Stimulated activated CD4-positive, alpha-beta T cell treated with anti-CD3 and anti-CD28 coated beads, Interleukin-1b, Interleukin-23, amount 100 ng/mL, for 24 hours (primary cell): ENCODE measurements around the gene CMAS.
"Not testable (repeated sequence)": the region's sequence is repeated elsewhere in the genome, so short reads cannot be mapped to it uniquely, and the experiment has no call there.

Experiments used
- DNase-seq, 4 experiments: peaks; one replicate each; pipeline ENCODE4 v3.0.0-alpha.2; 2020; ENCODE audit warnings: low read depth in 4 of 4, low spot score in 1 of 4

CMAS gene

DNA sequence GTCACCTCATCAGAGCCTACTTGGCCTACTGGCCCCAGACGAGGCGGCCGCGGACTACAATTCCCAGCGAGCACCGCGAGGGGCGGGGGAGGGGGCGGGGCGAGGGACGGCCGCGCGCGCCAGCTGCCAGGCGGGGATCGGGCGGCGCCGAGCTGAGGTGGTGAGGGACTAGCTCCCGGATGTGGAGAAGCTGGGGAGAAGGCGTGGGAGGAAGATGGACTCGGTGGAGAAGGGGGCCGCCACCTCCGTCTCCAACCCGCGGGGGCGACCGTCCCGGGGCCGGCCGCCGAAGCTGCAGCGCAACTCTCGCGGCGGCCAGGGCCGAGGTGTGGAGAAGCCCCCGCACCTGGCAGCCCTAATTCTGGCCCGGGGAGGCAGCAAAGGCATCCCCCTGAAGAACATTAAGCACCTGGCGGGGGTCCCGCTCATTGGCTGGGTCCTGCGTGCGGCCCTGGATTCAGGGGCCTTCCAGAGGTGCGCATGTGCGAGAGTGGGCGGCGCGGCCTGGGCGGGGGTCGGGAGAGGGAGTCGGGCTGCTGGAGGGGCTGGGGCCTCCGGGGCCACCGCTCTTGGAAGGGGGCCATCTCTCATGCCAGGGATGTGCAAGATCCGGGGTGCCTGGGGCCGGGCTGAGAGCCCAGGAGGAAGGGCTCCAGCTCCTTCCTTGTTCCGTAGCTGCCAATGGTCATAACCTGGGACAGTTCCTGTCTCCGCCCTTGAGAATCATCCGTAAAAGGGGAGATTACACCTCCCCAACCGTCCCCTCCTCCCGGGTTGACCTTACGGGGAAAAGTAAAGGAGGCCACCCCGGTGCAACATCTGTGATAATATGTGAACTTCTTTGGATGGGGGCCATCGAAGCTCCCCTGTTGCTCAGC lies at the start of gene CMAS:
Gene CMAS (plus strand): TSS at position 129 of the 878 bp plus-strand sequence. CDS start 86 bp downstream, at position 215.
- DNase-seq, result peak; percentile 59 to 75 (median 71)

DNA sequence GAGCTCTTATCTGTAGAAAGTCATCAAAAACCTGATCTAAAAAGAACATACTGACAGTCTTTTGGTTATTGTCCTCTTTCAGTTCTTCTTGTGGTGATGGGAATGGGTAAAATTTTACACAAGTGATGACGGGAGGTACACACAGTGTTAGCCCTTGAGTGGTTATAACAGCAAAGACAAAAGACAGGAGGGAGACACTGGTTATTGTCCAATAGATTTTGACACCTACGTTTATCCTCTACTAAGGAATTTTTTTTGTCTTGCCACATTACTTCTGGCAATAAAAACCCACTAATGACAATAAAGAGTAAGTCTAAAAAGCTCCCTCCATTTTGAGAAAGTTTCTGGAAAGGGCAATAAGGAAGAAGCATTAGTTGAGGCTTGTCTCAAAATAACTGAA lies 47.7 kb upstream of the CMAS start:
- no peak for DNase-seq

DNA sequence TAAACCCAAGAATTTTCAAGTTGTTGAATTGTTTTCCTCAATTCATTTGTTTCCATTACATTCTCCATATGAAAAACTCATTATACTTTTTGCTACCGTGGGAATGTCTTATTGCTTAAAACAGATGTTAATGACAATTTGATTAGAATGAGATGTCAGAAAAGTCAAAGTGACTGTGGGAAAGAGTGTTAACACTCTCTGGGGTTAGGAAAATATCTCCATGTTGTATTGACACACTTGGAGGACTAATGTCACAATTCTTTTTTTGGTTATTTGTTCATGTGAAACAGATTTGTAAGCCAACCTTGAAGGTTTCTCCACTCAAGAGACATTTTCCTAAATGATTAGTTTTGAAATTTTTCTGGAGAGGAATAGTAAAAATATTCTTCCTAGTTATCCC lies 47.2 kb upstream of the CMAS start:
- DNase-seq, result no peak

DNA sequence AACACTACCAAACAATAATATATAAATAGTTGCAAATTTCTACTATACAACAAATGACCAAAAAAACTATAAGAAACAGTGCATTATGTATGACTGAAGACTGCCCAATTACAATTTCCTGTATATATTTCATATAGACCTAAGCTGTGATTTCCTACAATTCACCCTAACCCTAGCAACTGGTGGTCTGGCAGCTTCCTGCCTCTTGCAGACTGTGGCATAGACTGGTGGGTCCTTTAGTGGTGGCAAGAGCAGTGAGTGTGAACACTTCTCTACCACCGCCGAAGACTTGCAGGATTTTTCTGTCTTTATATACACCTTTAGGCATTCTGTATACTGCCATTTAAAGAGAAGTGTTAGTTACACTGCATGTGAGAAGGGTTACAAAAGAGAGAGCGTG lies 43.6 kb upstream of the CMAS start:
- DNase-seq, result no peak

DNA sequence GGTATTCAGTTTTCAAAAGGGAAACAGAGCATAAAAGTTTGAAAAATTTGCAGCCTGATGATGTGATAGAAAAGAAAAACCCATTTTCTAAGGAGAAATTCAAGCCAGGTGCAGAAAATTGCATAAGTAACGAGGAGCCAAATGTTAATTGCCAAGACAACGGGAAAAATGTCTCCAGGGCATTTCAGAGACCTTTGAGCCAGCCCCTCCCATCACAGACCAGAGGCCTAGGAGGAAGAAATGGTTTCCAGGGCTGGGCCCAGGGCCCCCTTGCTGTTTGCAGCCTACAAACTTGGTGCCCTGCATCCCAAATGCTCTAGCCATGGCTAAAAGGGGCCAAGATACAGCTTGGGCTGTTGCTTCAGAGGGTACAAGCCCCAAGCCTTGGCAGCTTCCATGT lies 38.2 kb upstream of the CMAS start:
- DNase-seq, result not testable (repeated sequence)

DNA sequence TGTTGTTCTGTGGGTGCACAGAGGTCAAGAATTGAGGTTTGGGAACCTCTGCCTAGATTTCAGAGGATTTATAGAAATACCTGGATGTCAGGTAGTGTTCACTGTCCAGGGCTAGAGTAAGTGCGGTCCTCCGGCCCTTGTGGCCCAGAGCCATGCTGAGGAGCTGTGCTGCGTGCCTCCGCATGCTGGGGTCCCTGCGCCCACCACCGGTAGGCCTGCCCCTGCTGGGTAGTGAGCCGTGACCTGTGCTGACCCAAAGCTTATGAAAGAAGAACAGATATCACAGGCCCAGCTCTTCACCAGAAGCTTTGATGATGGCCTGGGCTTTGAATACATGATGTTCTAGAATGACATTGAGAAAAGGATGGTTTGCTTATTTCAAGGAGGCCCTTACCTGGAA lies 37.8 kb upstream of the CMAS start:
- no peak for DNase-seq

DNA sequence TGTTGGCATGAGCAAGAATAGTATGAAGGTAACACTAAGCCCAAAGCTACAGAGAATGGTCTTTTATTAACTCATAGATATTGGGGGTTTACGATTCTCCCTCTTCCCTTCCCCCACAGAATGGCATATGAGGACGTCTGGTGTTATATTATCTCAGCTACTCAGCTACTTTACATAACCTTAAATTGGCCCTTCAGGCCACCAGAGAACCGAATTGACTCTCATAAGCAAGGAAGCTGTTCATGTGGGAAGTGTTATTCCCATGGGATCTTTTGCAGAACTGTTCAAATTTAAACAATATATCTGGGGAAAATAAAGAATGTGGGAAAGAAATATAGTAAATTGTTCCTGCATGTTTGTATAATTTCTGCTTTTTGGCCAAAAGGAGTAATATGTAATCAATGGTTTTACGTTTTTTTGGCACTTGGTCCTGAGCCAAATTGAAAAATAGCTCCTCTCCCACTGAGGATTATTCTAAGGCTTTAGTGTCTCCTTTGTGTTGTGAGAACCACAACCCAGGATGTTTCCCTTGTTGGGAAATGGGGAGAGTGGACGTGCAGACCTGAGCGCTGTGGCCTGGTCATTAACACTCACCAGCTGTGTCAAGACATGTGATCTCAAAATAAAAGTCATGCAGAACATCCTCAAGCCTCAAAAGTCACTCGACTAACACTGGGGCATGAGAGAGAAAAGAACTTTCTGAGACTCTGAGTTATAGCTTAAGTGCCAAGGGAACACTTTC lies 31.8 kb upstream of the CMAS start:
- no peak for DNase-seq

DNA sequence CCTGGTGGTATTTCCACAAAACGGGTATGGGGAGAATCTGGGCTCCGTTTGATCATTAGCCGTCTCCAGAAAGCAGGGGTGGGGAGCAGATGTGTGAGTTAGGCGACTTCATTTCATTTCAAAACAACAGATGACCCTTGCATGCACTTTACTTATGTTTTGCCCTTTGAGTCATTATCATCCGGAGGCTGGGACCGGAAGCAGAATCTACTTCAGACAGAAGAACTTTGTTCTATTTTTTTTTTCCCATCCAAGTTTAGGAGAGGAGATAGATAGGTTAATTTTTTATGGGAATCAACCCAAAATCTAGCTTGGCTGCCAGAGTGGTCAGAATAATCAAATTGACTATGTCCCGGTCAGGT lies 31.3 kb upstream of the CMAS start:
- no peak for DNase-seq

DNA sequence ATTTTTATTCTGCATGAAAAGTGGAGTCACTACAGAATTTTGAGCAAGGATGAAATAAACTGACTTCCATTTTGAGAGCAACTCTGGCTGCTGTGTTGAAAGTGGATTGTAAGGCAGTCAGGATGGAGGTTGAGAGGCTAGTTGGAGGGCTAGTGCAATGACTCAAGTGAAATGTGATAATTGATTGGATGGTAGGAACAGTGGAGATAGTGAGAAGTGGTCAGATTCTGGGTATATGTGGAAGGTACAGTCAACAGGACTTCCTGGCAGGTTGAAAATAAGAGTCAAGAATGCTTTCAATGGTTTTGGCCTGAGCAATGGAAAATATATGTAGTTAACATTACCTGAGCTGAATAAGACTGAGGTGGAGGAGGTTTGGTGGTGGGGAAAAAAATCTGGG lies 29.0 kb upstream of the CMAS start:
- DNase-seq, result no peak

DNA sequence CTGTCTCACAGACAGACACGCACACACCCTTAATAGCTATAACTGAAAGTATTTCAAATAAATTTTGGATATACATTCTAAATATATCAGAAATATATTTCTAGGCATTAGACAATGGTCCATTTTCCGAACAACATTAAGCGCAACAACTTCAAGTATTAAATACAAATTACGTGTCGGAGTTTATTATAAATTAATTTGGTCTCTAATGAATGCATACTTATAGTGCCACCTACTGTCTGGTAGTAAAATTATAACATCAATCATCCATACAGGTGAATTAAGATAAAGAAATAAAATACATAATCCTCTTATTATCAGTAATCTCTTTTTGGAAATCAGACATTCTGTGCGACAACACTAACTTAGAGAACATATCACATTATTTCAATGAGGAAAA lies 27.2 kb upstream of the CMAS start:
- no peak for DNase-seq

DNA sequence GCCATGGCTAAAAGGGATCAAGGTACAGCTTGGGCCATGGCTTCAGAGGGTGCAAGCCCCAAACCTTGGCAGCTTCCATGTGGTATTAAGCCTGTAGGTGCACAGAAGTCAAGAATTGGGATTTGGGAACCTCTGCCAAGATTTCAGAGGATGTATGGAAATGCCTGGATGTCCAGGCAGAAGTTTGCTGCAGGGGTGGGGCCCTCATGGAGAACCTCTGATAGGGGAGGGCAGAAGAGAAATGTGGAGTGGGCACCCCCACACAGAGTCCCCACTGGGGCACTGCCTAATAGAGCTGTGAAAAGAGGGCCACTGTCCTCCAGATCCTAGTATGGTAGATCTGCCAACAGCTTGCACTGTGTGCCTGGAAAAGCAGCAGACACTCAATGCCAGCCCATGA lies 22.5 kb upstream of the CMAS start:
- not testable (repeated sequence) for DNase-seq

DNA sequence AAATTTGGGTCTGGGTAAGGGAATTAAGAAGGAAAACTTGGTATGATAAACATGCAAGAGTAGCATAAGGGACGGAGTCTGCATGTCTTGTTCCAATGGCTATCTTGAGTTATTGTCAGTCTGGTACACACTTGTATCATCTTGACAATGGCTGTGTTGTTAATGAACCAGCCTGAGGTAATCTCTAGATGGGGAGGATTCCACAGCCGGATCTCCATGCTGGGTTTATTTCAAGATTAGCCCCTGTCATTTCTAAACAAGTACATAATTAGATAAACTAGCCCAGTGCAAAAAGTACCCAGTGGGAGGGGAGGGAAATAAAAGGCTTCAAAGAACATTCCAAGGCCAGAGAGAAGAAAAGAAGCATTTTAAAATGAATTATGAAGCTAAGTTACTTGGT lies 16.5 kb upstream of the CMAS start:
- DNase-seq, result no peak

DNA sequence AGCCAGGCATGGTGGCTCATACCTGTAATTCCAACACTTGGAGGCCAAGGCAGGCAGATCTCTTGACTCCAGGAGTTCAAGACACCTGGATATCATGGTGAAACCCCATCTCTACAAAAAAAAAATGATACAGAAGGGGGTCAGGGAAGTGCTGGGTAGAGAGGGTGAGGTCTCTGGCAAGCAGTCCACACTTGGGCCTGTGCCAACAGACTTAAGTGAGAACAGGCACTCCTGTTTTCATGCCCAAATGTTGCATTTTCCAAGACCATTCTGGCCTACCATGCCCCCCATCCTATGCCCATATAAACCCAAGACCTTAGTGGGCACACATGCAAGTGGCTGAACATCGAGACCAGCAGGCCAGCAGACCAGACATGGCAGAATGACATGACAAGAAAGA lies 16.0 kb upstream of the CMAS start:
- DNase-seq, result no peak

DNA sequence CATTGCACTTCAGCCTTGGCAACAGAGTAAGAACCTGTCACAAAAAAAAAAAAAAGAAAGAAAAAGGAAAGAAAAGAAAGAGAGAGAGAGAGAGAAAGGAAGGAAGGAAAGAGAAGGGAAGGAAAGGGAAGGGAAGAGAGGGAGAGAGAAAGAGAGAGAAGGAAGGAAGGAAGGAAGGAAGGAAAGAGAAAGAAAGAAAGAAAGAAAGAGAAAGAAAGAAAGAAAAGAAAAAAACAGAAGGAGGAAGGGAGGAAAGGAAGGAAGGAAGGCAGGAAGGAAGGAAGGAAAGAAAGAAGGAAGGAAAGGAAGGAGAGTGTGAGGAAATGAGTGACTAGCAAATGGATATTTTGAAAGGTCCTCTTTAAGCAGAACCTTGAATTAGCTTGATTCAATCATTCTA lies 13.3 kb upstream of the CMAS start:
- DNase-seq, result no peak

DNA sequence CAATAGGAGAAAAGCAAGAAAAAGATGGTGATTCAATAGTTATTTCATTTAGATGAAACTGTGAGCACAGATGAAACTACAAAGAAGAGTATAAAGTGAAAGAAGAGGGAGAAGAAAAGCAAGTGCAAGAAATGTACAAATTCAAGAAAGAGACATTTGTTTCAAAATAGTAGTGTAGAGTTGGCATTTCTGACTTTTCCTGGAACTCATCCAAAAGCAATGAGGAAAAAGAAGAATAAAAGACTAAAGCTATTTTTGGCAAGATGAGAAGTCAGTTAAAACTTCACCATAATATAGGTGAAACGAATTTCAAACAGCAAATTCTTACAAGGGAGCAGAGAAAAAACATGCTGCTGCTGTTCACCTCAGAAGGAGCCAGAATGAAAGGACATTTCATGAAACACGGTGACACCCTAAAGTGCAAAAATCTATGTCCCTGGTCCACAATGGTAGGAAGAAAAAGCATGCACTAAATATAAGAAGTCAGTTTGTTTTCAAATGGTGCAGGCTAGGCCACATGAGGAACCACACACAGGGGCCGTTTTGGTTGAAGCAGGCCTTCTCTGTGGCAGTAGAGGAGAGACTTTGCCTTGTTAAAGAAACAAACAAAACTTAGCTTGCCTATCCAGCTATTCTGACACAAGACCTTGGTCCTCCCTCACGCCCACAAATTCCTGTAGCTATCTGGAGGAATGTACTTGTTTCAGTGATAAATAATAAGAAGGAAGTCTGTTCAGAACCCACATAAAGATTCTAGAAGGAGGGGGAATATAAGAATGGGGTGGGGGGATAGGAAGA lies 11.1 kb upstream of the CMAS start:
- DNase-seq, result no peak

DNA sequence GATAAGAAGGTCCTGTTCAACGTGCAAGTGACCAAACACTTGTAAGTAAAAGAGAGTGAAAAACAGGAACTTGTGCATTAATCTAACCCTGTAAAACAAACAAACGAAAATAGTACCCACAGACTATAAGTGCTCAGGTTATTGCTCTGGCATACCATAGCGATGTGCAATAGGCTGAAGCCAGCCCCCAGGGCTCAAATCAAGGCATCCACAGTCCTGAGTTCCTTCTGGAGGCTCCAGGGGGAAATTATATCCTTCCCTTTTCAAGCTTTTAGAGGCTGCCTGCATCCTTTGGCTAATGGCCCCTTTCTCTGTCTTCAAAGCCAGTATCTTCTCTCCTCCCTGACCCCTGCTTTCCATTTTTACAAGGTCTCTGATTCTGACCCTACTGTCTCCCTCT lies 8.1 kb upstream of the CMAS start:
- no peak for DNase-seq

DNA sequence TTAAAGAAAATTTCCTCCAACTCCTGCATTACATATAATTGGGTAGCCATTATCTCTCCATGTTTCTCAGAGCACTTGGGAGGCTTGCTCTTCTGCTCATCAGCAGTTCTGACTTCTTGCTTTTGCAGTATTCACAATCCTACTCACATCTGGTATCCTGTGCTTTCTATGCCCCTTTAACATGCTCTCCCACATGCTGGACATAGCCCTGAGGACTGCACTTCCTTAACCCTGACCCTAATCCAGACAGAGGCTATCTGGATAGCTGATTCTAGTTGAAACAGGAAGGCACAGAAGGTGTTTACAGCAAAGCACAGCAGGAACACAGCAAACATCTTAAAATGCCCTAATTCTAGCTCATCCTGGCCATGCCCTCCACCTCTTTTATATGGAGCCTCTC lies 7.3 kb upstream of the CMAS start:
- DNase-seq, result no peak

DNA sequence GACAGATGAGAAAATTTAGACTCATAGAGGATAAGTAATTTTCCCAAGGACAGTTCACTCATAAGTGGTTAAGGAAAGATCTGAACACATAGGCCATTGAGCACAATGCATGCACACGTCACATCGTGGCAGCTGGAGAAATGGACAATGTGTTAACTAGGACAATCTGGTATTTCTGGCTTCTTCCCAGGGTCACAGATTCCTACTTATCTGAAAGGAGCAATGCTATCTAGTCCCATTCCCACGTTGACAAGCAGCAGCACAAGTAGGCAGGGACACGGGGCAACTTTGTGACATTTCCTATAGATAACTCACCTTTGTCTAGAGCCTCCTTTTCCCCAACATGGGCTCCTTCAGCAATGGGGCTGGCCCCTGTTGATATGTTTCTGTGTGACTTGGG lies 6.7 kb upstream of the CMAS start:
- DNase-seq, result no peak

DNA sequence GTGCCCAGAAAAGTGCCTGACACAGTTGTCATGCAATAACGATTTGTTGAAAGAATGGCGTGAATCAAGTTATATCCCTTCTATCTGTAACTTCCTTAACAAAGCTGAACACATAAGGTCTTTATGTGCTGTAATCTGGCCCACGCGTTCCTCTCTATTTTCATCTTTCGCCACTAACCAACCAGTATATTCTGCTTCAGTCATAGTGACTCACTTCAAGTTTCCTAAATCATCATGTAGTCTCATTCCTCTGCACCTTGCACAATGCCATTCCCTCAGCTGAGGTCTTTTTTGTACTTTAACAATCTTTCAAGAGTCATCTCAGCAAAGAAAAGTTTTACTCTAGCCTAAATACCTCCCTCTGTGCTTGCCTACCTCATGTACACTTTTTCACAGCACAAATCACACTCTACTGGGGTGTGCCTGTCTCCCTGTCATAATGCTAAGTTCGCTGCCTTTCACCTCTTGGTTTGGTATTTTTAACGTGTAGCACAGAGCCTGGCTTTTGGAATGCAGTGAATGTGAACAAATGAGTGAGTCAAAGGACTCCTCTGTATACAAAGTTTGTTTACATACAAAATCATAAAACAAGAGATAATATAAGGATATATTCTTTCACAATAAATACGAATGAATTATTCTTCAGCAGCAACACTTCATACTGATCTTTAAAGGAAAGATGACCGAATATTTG lies 2.9 kb upstream of the CMAS start:
- no peak for DNase-seq

DNA sequence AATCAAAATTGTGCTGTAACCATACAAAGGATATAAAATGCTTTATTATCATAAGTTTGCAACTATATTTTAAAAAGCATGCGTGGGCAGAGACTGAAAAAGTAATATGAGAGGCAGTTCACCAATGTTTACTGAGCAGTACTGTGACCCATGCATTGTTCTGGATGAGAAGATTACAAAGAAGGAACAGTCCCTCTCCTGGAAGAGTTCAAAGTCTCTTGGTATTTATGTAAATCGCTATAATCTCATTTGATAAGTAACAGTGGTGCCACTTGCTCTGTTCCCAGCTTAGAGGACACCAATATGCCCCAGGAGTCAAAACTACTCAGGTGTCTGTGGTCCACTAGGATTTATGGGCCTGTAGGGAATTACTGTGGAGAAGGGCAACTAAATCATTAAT lies 2.1 kb upstream of the CMAS start:
- no peak for DNase-seq

DNA sequence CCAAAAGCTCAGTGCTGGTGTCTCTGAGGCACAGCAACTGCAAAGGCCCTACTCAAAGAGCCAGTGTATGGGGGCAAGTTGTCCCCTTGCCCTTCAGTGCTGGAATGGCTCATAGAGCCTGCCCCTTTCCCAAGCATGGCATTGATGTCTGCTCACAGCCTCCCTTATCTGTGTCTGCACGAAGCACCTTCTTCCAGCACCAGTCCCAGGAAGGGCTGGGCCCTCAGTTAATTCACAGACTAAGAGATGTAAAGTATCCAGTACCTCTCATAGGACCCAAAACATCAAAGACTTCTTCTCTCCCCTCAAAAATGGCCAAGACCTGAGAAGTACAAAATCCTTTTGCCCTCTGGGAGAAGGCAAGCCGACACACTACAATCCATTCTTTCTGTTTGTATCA lies 1.6 kb upstream of the CMAS start:
- DNase-seq, result no peak
